ENCODE results near the gene FKBP2.
A peak's percentile ranks its signal among the peaks of the same experiment; 100 is the strongest.

The FKBP2 gene

GRCh38 chr11:64251016-64251752 is 10.3 kb downstream of the FKBP2 start, which contains the start of gene PLCB3:
Gene PLCB3, plus strand, starts transcription at chr11:64251530. Its CDS starts 120 bp downstream, at chr11:64251650.
- peak within 1 kb of the TSS; percentile 92 for H3K4me3 ChIP-seq (ENCODE audit: control insufficient read depth, low read depth, low read length)
- no peak for DNase-seq (ENCODE audit: low read depth)
- TF ChIP-seq CTCF (IDR thresholded peaks at IDR 0.05; ENCODE audit: control insufficient read depth, insufficient read depth, low read depth, low read length, missing control alignments), result peak; percentile 50

- H3K4me3 ChIP-seq (ENCODE audit: control insufficient read depth, low read depth, low read length), result peak overlapping the region; percentile 92
- no peak for TF ChIP-seq CTCF (IDR thresholded peaks at IDR 0.05; ENCODE audit: control insufficient read depth, insufficient read depth, low read depth, low read length, missing control alignments)
- no peak for DNase-seq (ENCODE audit: low read depth)
These were observed 10.8 kb downstream of the FKBP2 start for GRCh38 chr11:64251753-64252002.

DNA sequence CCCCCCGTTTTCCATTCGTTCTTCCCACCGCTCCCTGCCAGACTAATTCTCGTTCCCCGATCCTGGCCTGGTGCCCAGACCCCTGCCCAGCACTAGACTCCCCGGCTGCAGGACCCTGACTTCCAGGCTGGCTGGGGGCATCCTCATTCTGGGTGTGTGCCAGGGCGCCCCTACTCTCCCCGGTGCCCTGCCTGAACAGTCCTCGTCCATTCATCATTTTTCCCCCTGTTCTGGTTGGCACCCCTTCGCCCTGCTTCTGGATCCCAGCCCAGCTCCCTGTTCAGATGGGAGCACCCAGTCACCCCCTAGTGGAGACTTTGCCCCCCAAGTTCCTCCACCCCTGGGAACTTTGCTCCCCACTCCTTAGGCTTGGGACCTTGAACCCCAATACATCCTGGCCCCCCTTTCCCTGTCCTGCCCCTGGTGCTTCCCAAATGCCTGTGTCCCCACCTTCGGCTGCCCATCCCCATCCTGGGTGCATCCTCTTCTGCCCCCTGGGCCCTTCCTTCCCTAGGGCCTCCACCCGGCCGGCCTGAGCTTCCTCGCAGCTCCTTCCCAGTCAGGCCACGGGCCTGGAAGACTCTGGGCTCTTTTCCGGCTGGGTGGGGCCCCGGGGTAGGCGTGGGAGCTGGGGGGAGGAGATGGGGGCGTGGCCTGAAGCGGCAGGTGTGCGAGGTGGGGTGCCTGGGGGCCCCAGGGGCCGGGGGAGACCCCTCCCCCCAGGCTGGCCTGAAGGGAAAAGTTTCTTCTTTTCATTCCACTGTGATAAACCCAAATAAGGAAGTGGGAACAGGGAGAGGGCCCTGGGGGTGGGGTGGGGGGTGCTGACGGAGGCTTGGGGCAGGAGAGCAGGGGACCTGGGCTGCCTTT is 11.3 kb downstream of the FKBP2 start:
- H3K4me3 ChIP-seq (ENCODE audit: control insufficient read depth, low read depth, low read length), result peak overlapping the region; percentile 92
- DNase-seq (ENCODE audit: low read depth), result no peak
- TF ChIP-seq CTCF (IDR thresholded peaks at IDR 0.05; ENCODE audit: control insufficient read depth, insufficient read depth, low read depth, low read length, missing control alignments), result peak; percentile 58

- TF ChIP-seq CTCF (IDR thresholded peaks at IDR 0.05; ENCODE audit: control insufficient read depth, insufficient read depth, low read depth, low read length, missing control alignments), result no peak
- peak overlapping the region; percentile 92; the same call in 1 of the 2 replicates for H3K4me3 ChIP-seq (ENCODE audit: control insufficient read depth, low read depth, low read length)
- no peak for DNase-seq (ENCODE audit: low read depth)
These were observed 12.1 kb downstream of the FKBP2 start for GRCh38 chr11:64253043-64253442.

- no peak for DNase-seq (ENCODE audit: low read depth)
- TF ChIP-seq CTCF (IDR thresholded peaks at IDR 0.05; ENCODE audit: control insufficient read depth, insufficient read depth, low read depth, low read length, missing control alignments), result no peak
- no peak overlapping the region for H3K4me3 ChIP-seq (ENCODE audit: control insufficient read depth, low read depth, low read length)
These were observed 12.6 kb downstream of the FKBP2 start for GRCh38 chr11:64253481-64253880.

- no peak for DNase-seq (ENCODE audit: low read depth)
- no peak for TF ChIP-seq CTCF (IDR thresholded peaks at IDR 0.05; ENCODE audit: control insufficient read depth, insufficient read depth, low read depth, low read length, missing control alignments)
- no peak overlapping the region for H3K4me3 ChIP-seq (ENCODE audit: control insufficient read depth, low read depth, low read length)
These were observed 13.4 kb downstream of the FKBP2 start for GRCh38 chr11:64254326-64254725.
